ENCODE measurements around the gene CXCL12. TPM values are rescaled to one million over a fixed set of nuclear protein-coding genes. Genes with fewer than 3 reads are reported as not detected.
A peak's percentile ranks its signal among the peaks of the same experiment; 100 is the strongest.

Gene CXCL12
- total RNA-seq, 5 donors from 2014 or later (not counting 1 experiment from before 2014, with no cell fraction given) = 0.53 to 0.63 (median 0.58) TPM; not detected in 2

GRCh38 chr10:44369854-44370253 is 15.0 kb downstream of the CXCL12 start:
- H3K9me3 Mint-ChIP-seq = no peaks in the 10 kb centered on the region
- no peaks in the 10 kb centered on the region for H3K36me3 Mint-ChIP-seq
- DNase-seq (no peak), ATAC-seq (replicated peaks in 1 of 4) (no peak)
- no peak overlapping the region for H3K4me3 Mint-ChIP-seq
- Histone ChIP-seq H3K27ac (ENCODE audit: low read length) (no peak overlapping the region), H3K36me3 (ENCODE audit: control insufficient read depth in 2 of 2, extremely low read depth in 1 of 2, insufficient read depth in 1 of 2, low read length in 1 of 2) (no peaks in the 10 kb centered on the region), H3K4me1 (ENCODE audit: control insufficient read depth in 1 of 2, extremely low read depth in 1 of 2, insufficient read depth in 2 of 2, low read length in 2 of 2) (no peaks in the 10 kb centered on the region), H3K4me3 (ENCODE audit: control insufficient read depth in 1 of 2, extremely low read depth in 1 of 2, low read length in 1 of 2) (no peak overlapping the region), H3K9me3 (no peaks in the 10 kb centered on the region), H3K27me3 (replicated peaks in 1 of 2; ENCODE audit: control insufficient read depth in 2 of 2, extremely low read depth in 1 of 2, insufficient read depth in 2 of 2, low read length in 1 of 2) (peaks cover 0 to 32% of the 10 kb centered on the region in 2 experiments)
- ChIA-PET POLR2A (no interaction called here), CTCF (no interaction called here)
- no CpG with 5 or more reads among the region's 1 CpG for WGBS (ENCODE audit: insufficient coverage)
- H3K27me3 Mint-ChIP-seq = peaks cover 4 to 6% of the 10 kb centered on the region in 2 donors
- no peak overlapping the region for H3K27ac Mint-ChIP-seq
- no peaks in the 10 kb centered on the region for H3K4me1 Mint-ChIP-seq

- POLR2A ChIA-PET = no interaction called here
- Histone ChIP-seq H3K36me3 (ENCODE audit: control insufficient read depth in 2 of 2, extremely low read depth in 1 of 2, insufficient read depth in 1 of 2, low read length in 1 of 2) (no peaks in the 10 kb centered on the region), H3K9me3 (no peaks in the 10 kb centered on the region), H3K27me3 (replicated peaks in 1 of 2; ENCODE audit: control insufficient read depth in 2 of 2, extremely low read depth in 1 of 2, insufficient read depth in 2 of 2, low read length in 1 of 2) (peaks cover 0 to 30% of the 10 kb centered on the region in 2 experiments), H3K4me3 (ENCODE audit: control insufficient read depth in 1 of 2, extremely low read depth in 1 of 2, low read length in 1 of 2) (no peak overlapping the region), H3K4me1 (ENCODE audit: control insufficient read depth in 1 of 2, extremely low read depth in 1 of 2, insufficient read depth in 2 of 2, low read length in 2 of 2) (no peaks in the 10 kb centered on the region), H3K27ac (ENCODE audit: low read length) (no peak overlapping the region)
- DNase-seq (no peak), ATAC-seq (replicated peaks in 1 of 4) (no peak)
- Mint-ChIP-seq H3K27ac (no peak overlapping the region), H3K4me3 (no peak overlapping the region), H3K27me3 (peaks cover 5 to 6% of the 10 kb centered on the region in 2 donors), H3K9me3 (no peaks in the 10 kb centered on the region), H3K4me1 (no peaks in the 10 kb centered on the region), H3K36me3 (no peaks in the 10 kb centered on the region)
- CTCF ChIA-PET = no interaction called here
- 100% methylated on average over 1 of the region's 6 CpGs for WGBS (ENCODE audit: insufficient coverage)
Observed at GRCh38 chr10:44369296-44369695, 15.6 kb downstream of the CXCL12 start.

- DNase-seq = no peak
- Mint-ChIP-seq H3K4me1 (no peaks in the 10 kb centered on the region), H3K27ac (no peak overlapping the region), H3K9me3 (no peaks in the 10 kb centered on the region), H3K4me3 (no peak overlapping the region), H3K27me3 (peaks cover 8% of the 10 kb centered on the region in 2 donors), H3K36me3 (no peaks in the 10 kb centered on the region)
- 72% methylated on average over 4 of the region's 7 CpGs for WGBS (ENCODE audit: insufficient coverage)
- Histone ChIP-seq H3K4me1 (ENCODE audit: control insufficient read depth in 1 of 2, extremely low read depth in 1 of 2, insufficient read depth in 2 of 2, low read length in 2 of 2) (no peaks in the 10 kb centered on the region), H3K9me3 (no peaks in the 10 kb centered on the region), H3K4me3 (ENCODE audit: control insufficient read depth in 1 of 2, extremely low read depth in 1 of 2, low read length in 1 of 2) (no peak overlapping the region), H3K36me3 (ENCODE audit: control insufficient read depth in 2 of 2, extremely low read depth in 1 of 2, insufficient read depth in 1 of 2, low read length in 1 of 2) (no peaks in the 10 kb centered on the region), H3K27me3 (replicated peaks in 1 of 2; ENCODE audit: control insufficient read depth in 2 of 2, extremely low read depth in 1 of 2, insufficient read depth in 2 of 2, low read length in 1 of 2) (peaks cover 0 to 30% of the 10 kb centered on the region in 2 experiments), H3K27ac (ENCODE audit: low read length) (no peak overlapping the region)
- CTCF ChIA-PET = no interaction called here
- no peak for ATAC-seq (replicated peaks in 1 of 4)
- POLR2A ChIA-PET = no interaction called here
Observed at GRCh38 chr10:44368637-44369036, 16.3 kb downstream of the CXCL12 start.

GRCh38 chr10:44366941-44367630 is 17.8 kb downstream of the CXCL12 start:
- Mint-ChIP-seq H3K4me3 (no peak overlapping the region), H3K4me1 (no peaks in the 10 kb centered on the region), H3K36me3 (no peaks in the 10 kb centered on the region), H3K27ac (no peak overlapping the region), H3K27me3 (peaks cover 8% of the 10 kb centered on the region in 2 donors), H3K9me3 (no peaks in the 10 kb centered on the region)
- ATAC-seq (replicated peaks in 1 of 4) = no peak
- no peak for DNase-seq
- CTCF ChIA-PET = interaction anchor here in 1 of 2 donors (0.7 kb wide), 1 partner anchor 14 kb away, joined by 3 read pairs; no protein-coding TSS in a partner anchor
- no peaks in the 10 kb centered on the region for H3K36me3 ChIP-seq (ENCODE audit: control insufficient read depth in 2 of 2, extremely low read depth in 1 of 2, insufficient read depth in 1 of 2, low read length in 1 of 2)
- H3K4me1 ChIP-seq (ENCODE audit: control insufficient read depth in 1 of 2, extremely low read depth in 1 of 2, insufficient read depth in 2 of 2, low read length in 2 of 2) = no peaks in the 10 kb centered on the region
- H3K9me3 ChIP-seq = no peaks in the 10 kb centered on the region
- no peak overlapping the region for H3K4me3 ChIP-seq (ENCODE audit: control insufficient read depth in 1 of 2, extremely low read depth in 1 of 2, low read length in 1 of 2)
- no peak overlapping the region for H3K27ac ChIP-seq (ENCODE audit: low read length)
- 83% methylated on average over 5 of the region's 6 CpGs for WGBS (ENCODE audit: insufficient coverage)
- H3K27me3 ChIP-seq (replicated peaks in 1 of 2; ENCODE audit: control insufficient read depth in 2 of 2, extremely low read depth in 1 of 2, insufficient read depth in 2 of 2, low read length in 1 of 2) = peaks cover 0 to 36% of the 10 kb centered on the region in 2 experiments
- POLR2A ChIA-PET = no interaction called here

GRCh38 chr10:44364566-44364965 is 20.3 kb downstream of the CXCL12 start:
- DNase-seq = no peak
- Mint-ChIP-seq H3K4me1 (no peaks in the 10 kb centered on the region), H3K27ac (no peak overlapping the region), H3K4me3 (no peak overlapping the region), H3K9me3 (no peaks in the 10 kb centered on the region), H3K27me3 (peaks cover 12 to 16% of the 10 kb centered on the region in 2 donors), H3K36me3 (no peaks in the 10 kb centered on the region)
- ChIA-PET POLR2A (no interaction called here), CTCF (no interaction called here)
- Histone ChIP-seq H3K27me3 (replicated peaks in 1 of 2; ENCODE audit: control insufficient read depth in 2 of 2, extremely low read depth in 1 of 2, insufficient read depth in 2 of 2, low read length in 1 of 2) (peaks cover 0 to 36% of the 10 kb centered on the region in 2 experiments), H3K9me3 (no peaks in the 10 kb centered on the region), H3K4me3 (ENCODE audit: control insufficient read depth in 1 of 2, extremely low read depth in 1 of 2, low read length in 1 of 2) (no peak overlapping the region), H3K4me1 (ENCODE audit: control insufficient read depth in 1 of 2, extremely low read depth in 1 of 2, insufficient read depth in 2 of 2, low read length in 2 of 2) (no peaks in the 10 kb centered on the region), H3K27ac (ENCODE audit: low read length) (no peak overlapping the region), H3K36me3 (ENCODE audit: control insufficient read depth in 2 of 2, extremely low read depth in 1 of 2, insufficient read depth in 1 of 2, low read length in 1 of 2) (no peaks in the 10 kb centered on the region)
- WGBS (ENCODE audit: insufficient coverage) = 86% methylated on average over 1 of the region's 1 CpG
- no peak for ATAC-seq (replicated peaks in 1 of 4)

GRCh38 chr10:44363716-44364115 is 21.2 kb downstream of the CXCL12 start:
- Mint-ChIP-seq H3K4me3 (no peak overlapping the region), H3K9me3 (no peaks in the 10 kb centered on the region), H3K4me1 (no peaks in the 10 kb centered on the region), H3K36me3 (no peaks in the 10 kb centered on the region), H3K27ac (no peak overlapping the region), H3K27me3 (peaks cover 8 to 13% of the 10 kb centered on the region in 2 donors)
- ChIA-PET POLR2A (no interaction called here), CTCF (no interaction called here)
- DNase-seq (no peak), ATAC-seq (replicated peaks in 1 of 4) (peak in 1 of 4 experiments; percentile 14)
- peaks cover 0 to 31% of the 10 kb centered on the region in 2 experiments for H3K27me3 ChIP-seq (replicated peaks in 1 of 2; ENCODE audit: control insufficient read depth in 2 of 2, extremely low read depth in 1 of 2, insufficient read depth in 2 of 2, low read length in 1 of 2)
- no peak overlapping the region for H3K27ac ChIP-seq (ENCODE audit: low read length)
- H3K4me3 ChIP-seq (ENCODE audit: control insufficient read depth in 1 of 2, extremely low read depth in 1 of 2, low read length in 1 of 2) = no peak overlapping the region
- no peaks in the 10 kb centered on the region for H3K9me3 ChIP-seq
- no peaks in the 10 kb centered on the region for H3K4me1 ChIP-seq (ENCODE audit: control insufficient read depth in 1 of 2, extremely low read depth in 1 of 2, insufficient read depth in 2 of 2, low read length in 2 of 2)
- no peaks in the 10 kb centered on the region for H3K36me3 ChIP-seq (ENCODE audit: control insufficient read depth in 2 of 2, extremely low read depth in 1 of 2, insufficient read depth in 1 of 2, low read length in 1 of 2)
- 93% methylated on average over 2 of the region's 2 CpGs for WGBS (ENCODE audit: insufficient coverage)
